Eye (tissue), 1 donor: ENCODE measurements around the gene PRDM15.

Experiments used
- DNase-seq: peaks from one replicate; pipeline ENCODE4 v3.0.0-alpha.2; 2015

Gene PRDM15

GRCh38 chr21:41879190-41879998, at the start of gene PRDM15:
Gene PRDM15, minus strand, starts transcription at chr21:41879344. Its CDS starts 18,981 bp downstream, at chr21:41860363.
- DNase-seq: peak; percentile 92

- no peak for DNase-seq
These were observed 49.6 kb upstream of the PRDM15 start for GRCh38 chr21:41928621-41929220.

- no peak for DNase-seq
These were observed 48.7 kb upstream of the PRDM15 start for GRCh38 chr21:41927727-41928409.

- no peak for DNase-seq
These were observed 47.6 kb upstream of the PRDM15 start for GRCh38 chr21:41926807-41927171.

GRCh38 chr21:41926117-41926806, 47.1 kb upstream of the PRDM15 start:
- peak; percentile 39 for DNase-seq

GRCh38 chr21:41925767-41926116, 46.6 kb upstream of the PRDM15 start:
- no peak for DNase-seq

GRCh38 chr21:41924368-41924754, 45.2 kb upstream of the PRDM15 start:
- DNase-seq: no peak

- DNase-seq: no peak
These were observed 44.7 kb upstream of the PRDM15 start for GRCh38 chr21:41923631-41924367.

- DNase-seq: no peak
These were observed 44.0 kb upstream of the PRDM15 start for GRCh38 chr21:41923186-41923585.

- peak; percentile 79 for DNase-seq
These were observed 41.9 kb upstream of the PRDM15 start for GRCh38 chr21:41921021-41921420.

GRCh38 chr21:41920476-41920875, 41.3 kb upstream of the PRDM15 start:
- DNase-seq: peak; percentile 86

- DNase-seq: no peak
These were observed 40.7 kb upstream of the PRDM15 start for GRCh38 chr21:41919666-41920398.

- no peak for DNase-seq
These were observed 39.6 kb upstream of the PRDM15 start for GRCh38 chr21:41918561-41919358.

GRCh38 chr21:41917531-41917930, 38.4 kb upstream of the PRDM15 start:
- no peak for DNase-seq

- DNase-seq: peak; percentile 38
These were observed 37.8 kb upstream of the PRDM15 start for GRCh38 chr21:41916888-41917433.

- no peak for DNase-seq
These were observed 35.8 kb upstream of the PRDM15 start for GRCh38 chr21:41914965-41915364.

GRCh38 chr21:41914358-41914757, 35.2 kb upstream of the PRDM15 start:
- DNase-seq: no peak

GRCh38 chr21:41913230-41913629, 34.1 kb upstream of the PRDM15 start:
- DNase-seq: no peak

- no peak for DNase-seq
These were observed 29.7 kb upstream of the PRDM15 start for GRCh38 chr21:41908829-41909228.

GRCh38 chr21:41907496-41908258, 28.5 kb upstream of the PRDM15 start:
- DNase-seq: no peak
